CD14-positive monocyte (primary cell): Measurements from ENCODE around the gene RBM28. TPM values are rescaled to one million over a fixed set of nuclear protein-coding genes. Genes with fewer than 3 reads are reported as not detected.
A peak's percentile ranks its signal among the peaks of the same experiment; 100 is the strongest.

ENCODE experiments used
- DNase-seq, 3 donors: peaks; one replicate each; pipeline ENCODE4 v3.0.0-alpha.2; 2011 to 2022
- H2AFZ ChIP-seq: 2 replicates; pipeline ENCODE4 v1.6.0; 2012; ENCODE audit warnings: mild to moderate bottlenecking, low read depth, low read length, inconsistent platforms; ENCODE audit not compliant: insufficient read depth, poor library complexity, severe bottlenecking
- H3K27ac ChIP-seq, 2 donors: 1 replicate in 1 of 2; 2 replicates in 1 of 2; pipeline ENCODE4 v1.5.1; 2012 to 2013; ENCODE audit warnings: low read length in 2 of 2, control low read depth in 1 of 2, inconsistent platforms in 1 of 2, low read depth in 1 of 2, mild to moderate bottlenecking in 1 of 2
- H3K27me3 ChIP-seq, 2 donors: one replicate each; pipeline versions ENCODE4 v1.6.0 to v1.6.1; 2011 to 2013; ENCODE audit warnings: low read length in 2 of 2; ENCODE audit not compliant: control insufficient read depth in 2 of 2, insufficient read depth in 2 of 2
- H3K36me3 ChIP-seq, 2 donors: replicated peaks in 1 of 2; 1 replicate in 1 of 2; 2 replicates in 1 of 2; pipeline versions ENCODE4 v1.5.1 to v1.6.1; 2012 to 2013; ENCODE audit warnings: low read length in 2 of 2, control low read depth in 1 of 2, inconsistent platforms in 1 of 2, mild to moderate bottlenecking in 1 of 2; ENCODE audit not compliant: insufficient read depth in 2 of 2, control insufficient read depth in 1 of 2
- H3K4me1 ChIP-seq, 2 donors: 1 replicate in 1 of 2; 2 replicates in 1 of 2; pipeline versions ENCODE4 v1.5.1 to v1.6.1; 2012 to 2013; ENCODE audit warnings: low read length in 2 of 2, control low read depth in 1 of 2, inconsistent platforms in 1 of 2, mild to moderate bottlenecking in 1 of 2, moderate library complexity in 1 of 2; ENCODE audit not compliant: insufficient read depth in 2 of 2, control insufficient read depth in 1 of 2
- H3K4me2 ChIP-seq: replicated peaks from 2 replicates; pipeline ENCODE3; 2012; ENCODE audit warnings: low read length, moderate library complexity, mild to moderate bottlenecking; ENCODE audit not compliant: poor library complexity, severe bottlenecking; ENCODE audit errors: extremely low read depth
- H3K4me3 ChIP-seq, 3 experiments: fragments of 200-600 bp in 1 of 3; sonication (generic) in 1 of 3; replicated peaks in 1 of 3; 1 replicate in 2 of 3; 2 replicates in 1 of 3; pipeline ENCODE4 v1.5.1; 2011 to 2013; ENCODE audit warnings: low read length in 3 of 3, mild to moderate bottlenecking in 3 of 3, control low read depth in 2 of 3, low read depth in 2 of 3, inconsistent platforms in 1 of 3, moderate library complexity in 1 of 3
- H3K79me2 ChIP-seq: 2 replicates; pipeline ENCODE4 v1.6.0; 2012; ENCODE audit warnings: mild to moderate bottlenecking, control low read depth, inconsistent platforms, low read length, moderate library complexity; ENCODE audit not compliant: insufficient read depth
- H3K9ac ChIP-seq: 2 replicates; pipeline ENCODE4 v1.6.0; 2017; ENCODE audit warnings: low read length, mild to moderate bottlenecking; ENCODE audit not compliant: insufficient read depth, poor library complexity, severe bottlenecking
- H3K9me3 ChIP-seq, 2 donors: replicated peaks in 1 of 2; 1 replicate in 1 of 2; 2 replicates in 1 of 2; pipeline versions ENCODE4 v1.5.1 to v1.6.1; 2012 to 2013; ENCODE audit warnings: low read length in 2 of 2, control low read depth in 1 of 2; ENCODE audit not compliant: control insufficient read depth in 1 of 2, insufficient read depth in 1 of 2
- H4K20me1 ChIP-seq: 2 replicates; pipeline ENCODE4 v1.6.0; 2012; ENCODE audit warnings: mild to moderate bottlenecking, low read length, control low read depth, moderate library complexity; ENCODE audit not compliant: insufficient read depth
- H3K27ac Mint-ChIP-seq, 7 donors: one replicate each; pipeline ENCODE4 v1.8.0; 2020; ENCODE audit warnings: mild to moderate bottlenecking in 7 of 7, mixed read lengths in 7 of 7, moderate library complexity in 6 of 7, inconsistent platforms in 2 of 7
- H3K27me3 Mint-ChIP-seq, 3 donors: one replicate each; pipeline ENCODE4 v1.8.0; 2021 to 2022; ENCODE audit warnings: low read depth in 3 of 3, mild to moderate bottlenecking in 3 of 3, mixed read lengths in 3 of 3, moderate library complexity in 3 of 3, inconsistent platforms in 1 of 3
- H3K36me3 Mint-ChIP-seq, 2 donors: one replicate each; pipeline ENCODE4 v1.8.0; 2020; ENCODE audit warnings: mixed read lengths in 2 of 2, inconsistent platforms in 1 of 2, mild to moderate bottlenecking in 1 of 2
- H3K4me1 Mint-ChIP-seq: one replicate; pipeline ENCODE4 v1.8.0; 2020; ENCODE audit warnings: mild to moderate bottlenecking, mixed read lengths
- H3K4me3 Mint-ChIP-seq, 2 donors: one replicate each; pipeline ENCODE4 v1.8.0; 2020; ENCODE audit warnings: mild to moderate bottlenecking in 2 of 2, mixed read lengths in 2 of 2, moderate library complexity in 1 of 2
- H3K9me3 Mint-ChIP-seq, 7 donors: one replicate each; pipeline ENCODE4 v1.8.0; 2020 to 2022; ENCODE audit warnings: mixed read lengths in 7 of 7, mild to moderate bottlenecking in 6 of 7, moderate library complexity in 6 of 7, inconsistent platforms in 2 of 7
- CTCF ChIP-seq: fragments of 200-600 bp; IDR thresholded peaks from one replicate; pipeline ENCODE4 v1.8.0; 2022; ENCODE audit warnings: antibody characterized with exemption, mild to moderate bottlenecking
- WGBS: methylation state at CpG from one replicate; pipeline ENCODE4 v1.1.5; 2013; ENCODE audit warnings: missing lambda C conversion rate; ENCODE audit not compliant: insufficient coverage; 5-methylcytosine and 5-hydroxymethylcytosine counted together
- intact Hi-C, 2 donors: fragments of 100-400 bp; cut with micrococcal nuclease; formaldehyde crosslinking; loops; one replicate each; pipeline versions ENCODE4 v1.15.0 to v1.15.1; 2023
- polyA plus RNA-seq, 3 donors: library from polyadenylated mRNA; depleted of rRNA in 1 of 3; unstranded in 2 of 3; stranded (reverse) in 1 of 3; fragments of 300-500 nt in 2 of 3; fragments of >200 nt in 1 of 3; fragmentation: Illumina TruSeq in 2 of 3; gene quantifications; 1 replicate in 2 of 3; 2 replicates in 1 of 3; pipeline ENCODE4 v1.2.3, GENCODE V29; 2012 to 2021

The RBM28 gene
- polyA plus RNA-seq, 3 donors, result 4.0 to 14.4 (median 4.9) TPM

GRCh38 chr7:128271471-128271941 lies 72.2 kb downstream of the RBM28 start:
- peaks cover 34% of the 10 kb centered on the region for H3K4me1 Mint-ChIP-seq
- Histone ChIP-seq H3K36me3 (no peaks in the 10 kb centered on the region), H3K4me3 (peak overlapping the region; percentile 29 to 76 (median 45)), H3K9me3 (peaks cover 0 to 6% of the 10 kb centered on the region in 2 donors), H3K27me3 (peaks cover 0 to 20% of the 10 kb centered on the region in 2 donors), H4K20me1 (no peaks in the 10 kb centered on the region), H3K79me2 (no peaks in the 10 kb centered on the region), H3K27ac (no peak overlapping the region), H3K4me1 (peaks cover 18 to 19% of the 10 kb centered on the region in 2 donors), H2AFZ (peak overlapping the region; percentile 88), H3K9ac (peak overlapping the region; percentile 64), H3K4me2 (peak overlapping the region; percentile 91)
- 43% methylated on average over 24 of the region's 37 CpGs for WGBS
- peaks cover 9 to 32% (median 20%) of the 10 kb centered on the region in 3 donors for H3K27me3 Mint-ChIP-seq
- no peak for DNase-seq
- peaks cover 0 to 6% (median 2%) of the 10 kb centered on the region in 7 donors for H3K9me3 Mint-ChIP-seq
- intact Hi-C loops, result no loop called here
- peak overlapping the region in 1 of 7 donors; percentile 7 for H3K27ac Mint-ChIP-seq
- peak overlapping the region; percentile 76 to 90 for H3K4me3 Mint-ChIP-seq
- no peak for TF ChIP-seq CTCF
- no peaks in the 10 kb centered on the region for H3K36me3 Mint-ChIP-seq

- H3K9ac ChIP-seq, result peak overlapping the region; percentile 64
These were observed 72.9 kb downstream of the RBM28 start for GRCh38 chr7:128270826-128271272.

More at GRCh38 chr7:128270826-128271272, 72.9 kb downstream of the RBM28 start:
- Mint-ChIP-seq H3K9me3 (peaks cover 0 to 6% (median 2%) of the 10 kb centered on the region in 7 donors), H3K27ac (no peak overlapping the region), H3K4me1 (peaks cover 33% of the 10 kb centered on the region), H3K4me3 (peak overlapping the region; percentile 76 to 90), H3K27me3 (peaks cover 9 to 32% (median 19%) of the 10 kb centered on the region in 3 donors), H3K36me3 (no peaks in the 10 kb centered on the region)
- H4K20me1 ChIP-seq, result no peaks in the 10 kb centered on the region
- H3K27ac ChIP-seq, result no peak overlapping the region
- H3K4me1 ChIP-seq, result peaks cover 17 to 19% of the 10 kb centered on the region in 2 donors
- H3K4me2 ChIP-seq, result peak overlapping the region; percentile 91
- DNase-seq, result no peak
- no peak for TF ChIP-seq CTCF
- H3K27me3 ChIP-seq, result peaks cover 0 to 20% of the 10 kb centered on the region in 2 donors
- intact Hi-C loops, result no loop called here
- H2AFZ ChIP-seq, result peak overlapping the region; percentile 88
- H3K36me3 ChIP-seq, result no peaks in the 10 kb centered on the region
- H3K4me3 ChIP-seq, result peak overlapping the region in 1 of 3 experiments; percentile 76
- WGBS, result 78% methylated on average over 31 of the region's 31 CpGs
- peaks cover 0 to 6% of the 10 kb centered on the region in 2 donors for H3K9me3 ChIP-seq
- no peaks in the 10 kb centered on the region for H3K79me2 ChIP-seq
